ENCODE data around the gene TAF1D.
"Not testable (repeated sequence)": the region's sequence is repeated elsewhere in the genome, so short reads cannot be mapped to it uniquely, and the experiment has no call there.

The TAF1D gene

GRCh38 chr11:93746101-93746500 lies 4.8 kb upstream of the TAF1D start:
- DNase-seq: no peak

GRCh38 chr11:93745005-93745755 lies 3.9 kb upstream of the TAF1D start:
- DNase-seq: not testable (repeated sequence)

GRCh38 chr11:93744669-93745004 lies 3.3 kb upstream of the TAF1D start:
- no peak for DNase-seq

- DNase-seq: no peak
Observed at GRCh38 chr11:93743291-93743690, 2.0 kb upstream of the TAF1D start.

- no peak for DNase-seq
Observed at GRCh38 chr11:93741882-93742226, 559 bp upstream of the TAF1D start.

GRCh38 chr11:93740730-93741093 lies 583 bp downstream of the TAF1D start:
- no peak for DNase-seq

- DNase-seq: peak; percentile 35
Observed at GRCh38 chr11:93740031-93740729, 1.1 kb downstream of the TAF1D start.

GRCh38 chr11:93738647-93739081 lies 2.6 kb downstream of the TAF1D start:
- no peak for DNase-seq

- DNase-seq: no peak
Observed at GRCh38 chr11:93737904-93738612, 3.2 kb downstream of the TAF1D start.

- no peak for DNase-seq
Observed at GRCh38 chr11:93736129-93736528, 5.2 kb downstream of the TAF1D start.

GRCh38 chr11:93735627-93736026 lies 5.7 kb downstream of the TAF1D start:
- DNase-seq: no peak

GRCh38 chr11:93734427-93735222 lies 6.7 kb downstream of the TAF1D start:
- DNase-seq: no peak

GRCh38 chr11:93733474-93733873 lies 7.8 kb downstream of the TAF1D start:
- no peak for DNase-seq

- DNase-seq: no peak
Observed at GRCh38 chr11:93732237-93732892, 8.9 kb downstream of the TAF1D start.

GRCh38 chr11:93730108-93731107 lies 10.9 kb downstream of the TAF1D start:
- DNase-seq: no peak

- no peak for DNase-seq
Observed at GRCh38 chr11:93729129-93729616, 12.1 kb downstream of the TAF1D start.

GRCh38 chr11:93728792-93729128 lies 12.5 kb downstream of the TAF1D start:
- DNase-seq: no peak

- no peak for DNase-seq
Observed at GRCh38 chr11:93727985-93728791, 13.1 kb downstream of the TAF1D start.

GRCh38 chr11:93724089-93724488 lies 17.2 kb downstream of the TAF1D start:
- no peak for DNase-seq

GRCh38 chr11:93720522-93720921 lies 20.8 kb downstream of the TAF1D start:
- no peak for DNase-seq
